GM18870 (cell line): ENCODE data around the gene AFAP1L1.

ENCODE experiments used
- ATAC-seq: cut with Tn5 transposase; IDR thresholded peaks from one replicate; pipeline ENCODE4 v1.9.1; 2021; ENCODE audit warnings: moderate library complexity; ENCODE audit not compliant: unreplicated experiment

Gene AFAP1L1

DNA sequence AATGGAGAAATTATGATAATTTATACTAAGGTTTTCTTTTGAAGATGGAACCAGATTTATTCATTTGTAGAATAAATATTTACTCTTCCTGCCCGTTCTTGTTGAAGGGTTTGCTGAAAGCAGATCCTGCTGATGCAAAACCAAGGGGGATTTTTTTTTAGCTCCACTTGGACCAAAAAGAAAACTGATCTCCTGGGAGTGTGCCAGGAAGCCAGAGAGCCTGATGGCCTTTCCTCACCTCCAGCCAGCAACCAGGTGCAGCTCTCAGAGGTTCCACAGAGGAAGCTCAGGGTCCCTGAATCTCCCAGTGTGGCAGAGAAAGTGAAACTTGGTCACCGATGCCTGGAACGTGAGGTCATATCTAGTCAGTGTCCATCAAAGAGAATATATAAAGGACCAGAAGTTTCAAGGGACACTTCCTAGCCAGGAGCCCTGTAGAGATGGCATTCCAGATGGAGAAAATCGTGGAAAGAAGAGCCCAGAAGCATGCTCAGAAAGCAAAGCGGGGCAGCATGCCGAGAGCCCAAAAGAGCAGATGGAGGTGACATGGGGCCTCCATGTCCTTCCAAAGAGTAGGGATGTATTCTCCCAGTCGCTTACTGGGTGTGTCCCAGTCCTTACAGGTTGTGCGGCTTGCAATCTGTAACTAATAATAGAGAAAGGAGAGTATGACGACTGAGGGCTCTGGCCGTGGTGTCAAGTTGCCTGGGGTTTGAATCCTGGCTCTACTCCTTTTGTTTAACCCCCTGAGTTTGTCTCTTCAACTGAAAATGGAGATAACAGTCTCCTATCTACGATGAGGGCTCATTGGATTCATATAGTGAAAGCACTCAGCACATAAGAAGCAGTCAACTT lies 12.2 kb downstream of the AFAP1L1 start:
- ATAC-seq: no peak

DNA sequence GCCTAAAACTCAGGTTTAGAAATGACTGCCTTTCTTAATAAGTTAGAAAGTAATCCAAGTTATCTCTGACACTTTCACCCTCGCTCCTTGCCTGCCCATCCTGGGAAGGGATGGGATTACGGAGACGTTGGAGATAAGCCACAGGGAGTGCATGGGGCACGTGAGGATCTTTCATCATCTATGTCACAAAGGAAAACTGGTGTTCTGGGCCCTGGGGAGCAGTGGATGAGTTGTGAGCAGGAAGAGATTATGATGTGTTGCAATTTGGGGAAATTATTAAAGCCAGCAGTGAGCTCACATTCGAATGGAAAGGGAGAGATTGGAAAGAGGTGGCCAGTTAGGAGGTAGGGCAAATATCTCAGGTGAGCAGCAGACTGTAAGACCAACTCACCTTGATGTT lies 12.8 kb downstream of the AFAP1L1 start:
- ATAC-seq: no peak

DNA sequence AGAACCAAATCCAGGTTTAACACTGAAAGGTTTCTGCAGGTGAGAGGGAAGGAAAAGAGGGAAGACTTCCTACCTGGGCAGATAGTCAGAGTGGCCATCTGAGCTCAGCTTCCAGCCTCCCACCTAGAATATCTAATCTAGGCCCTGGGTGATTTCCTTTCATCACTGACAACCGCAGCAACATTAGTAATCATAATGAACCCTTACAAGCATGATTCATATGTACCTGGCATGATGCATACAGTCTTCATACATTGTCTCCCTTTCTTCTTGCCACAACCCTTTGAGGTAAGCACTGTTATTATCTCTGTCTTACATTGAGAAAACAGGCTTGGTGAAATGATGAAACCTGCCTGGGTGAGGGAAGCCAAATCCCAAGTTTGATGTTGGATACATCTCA lies 13.5 kb downstream of the AFAP1L1 start:
- ATAC-seq: no peak

DNA sequence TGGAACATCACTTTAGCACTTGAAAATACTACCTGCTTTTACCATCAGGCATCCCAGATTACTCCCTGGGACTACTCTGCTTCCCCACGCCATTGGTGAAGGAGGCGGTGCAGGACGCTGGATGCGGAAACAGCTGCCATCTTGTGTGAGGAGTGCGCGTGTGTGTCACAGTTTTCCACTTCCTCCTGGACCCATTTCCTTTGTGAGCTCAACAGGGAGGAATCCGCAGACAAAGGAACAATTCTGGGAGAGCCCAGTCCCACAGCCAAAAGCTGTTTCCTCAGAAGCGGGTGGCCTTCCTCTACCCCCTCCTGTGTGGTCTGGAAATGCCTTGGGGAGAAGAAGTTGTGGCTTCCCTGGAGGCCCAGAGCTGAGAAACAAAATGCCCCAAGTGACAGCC lies 16.8 kb downstream of the AFAP1L1 start:
- no peak for ATAC-seq

DNA sequence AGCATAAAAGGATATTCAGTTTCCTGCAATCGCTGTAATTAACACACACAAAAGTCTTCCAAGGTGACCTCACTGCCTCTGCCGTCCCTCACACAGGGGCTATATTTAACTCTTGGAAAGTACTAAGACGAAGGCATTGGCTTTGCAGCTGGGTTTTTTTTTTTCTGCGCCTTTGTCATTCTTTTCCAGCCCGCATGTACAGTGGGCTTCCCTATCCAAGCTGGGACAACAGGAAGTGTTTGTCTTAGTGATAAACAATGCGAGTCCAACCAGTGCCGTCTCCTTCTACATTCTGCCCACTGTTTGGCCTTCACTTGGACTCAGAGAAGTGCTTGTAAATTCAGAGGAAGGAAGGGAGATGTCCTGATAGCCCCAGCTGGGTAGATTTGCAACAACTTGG lies 17.6 kb downstream of the AFAP1L1 start:
- ATAC-seq: no peak

DNA sequence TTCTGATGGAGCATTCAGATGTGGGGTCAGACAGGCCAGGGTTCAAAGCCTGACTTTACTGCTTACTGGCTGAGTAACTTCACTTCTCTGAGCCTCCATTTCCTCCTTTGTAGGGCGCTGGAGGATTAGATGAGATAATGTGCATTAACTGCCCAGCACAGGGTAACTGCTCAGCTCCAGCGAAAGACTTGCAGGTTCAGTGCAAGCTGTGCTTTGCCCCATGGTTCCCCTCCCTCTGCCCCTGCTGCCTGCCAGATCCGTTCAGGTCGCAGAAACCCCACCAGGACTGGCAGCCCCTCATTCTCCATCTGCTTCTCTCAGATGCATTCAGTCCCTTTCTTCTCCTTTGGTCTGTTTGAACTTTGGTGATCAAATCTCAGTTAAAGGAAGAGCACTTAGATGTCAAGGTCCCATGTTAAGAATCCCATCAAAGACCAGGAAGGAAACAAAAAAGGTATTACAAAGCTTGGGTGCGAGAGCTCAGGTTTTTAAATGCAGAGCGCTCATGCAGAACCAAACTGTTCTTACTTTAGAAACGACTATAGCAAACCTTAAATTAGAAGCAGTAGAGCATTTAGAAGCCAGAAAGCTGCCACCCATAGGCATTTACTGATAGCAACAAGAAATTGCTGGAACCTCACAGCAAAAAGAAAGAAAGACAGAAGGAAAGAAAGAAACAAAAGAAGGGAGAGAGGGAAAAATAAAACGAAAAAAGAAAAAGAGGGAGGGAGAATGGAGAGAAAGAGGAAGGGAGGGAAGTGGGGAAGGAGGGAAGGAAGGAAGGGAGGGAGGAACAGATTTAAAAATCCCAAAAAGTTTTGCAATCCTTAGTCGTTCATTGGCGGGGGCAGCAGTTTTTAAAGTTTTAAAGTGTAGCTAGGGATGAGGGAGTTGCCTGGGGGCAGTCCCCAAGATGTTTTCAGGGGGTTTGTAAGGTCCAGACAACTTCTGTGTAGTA lies 23.5 kb downstream of the AFAP1L1 start:
- ATAC-seq: no peak

DNA sequence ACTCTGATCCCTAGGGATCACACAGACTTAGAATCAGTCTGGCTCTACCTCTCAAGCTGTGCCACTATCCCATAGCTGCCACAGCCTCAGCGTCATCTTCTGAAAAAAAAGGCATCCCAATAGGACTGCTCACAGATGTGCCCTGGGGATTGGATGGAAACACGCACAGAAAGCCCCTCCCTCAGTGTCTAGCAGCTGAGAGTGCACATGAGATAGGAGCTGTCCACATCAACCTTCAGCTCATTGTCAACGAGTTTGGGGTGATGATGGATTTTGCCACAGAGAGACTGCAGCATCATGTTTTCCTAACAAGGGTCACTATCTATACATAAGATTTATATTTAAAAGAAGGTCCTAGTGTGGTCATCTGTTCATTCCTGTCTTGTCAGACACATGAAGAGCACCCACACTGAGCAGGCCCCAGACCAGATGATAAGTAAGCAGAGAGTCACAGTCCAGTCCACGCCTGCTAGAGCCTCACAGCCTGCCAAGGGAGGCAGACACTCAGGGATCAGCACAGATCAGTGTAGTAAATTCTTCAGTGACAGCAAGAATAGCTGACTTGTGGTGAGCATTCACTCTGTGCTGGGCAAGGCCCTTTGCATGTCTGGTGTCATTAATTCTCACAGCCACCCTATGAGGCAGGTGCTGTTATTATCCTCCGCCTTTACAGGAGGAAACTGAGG lies 25.8 kb downstream of the AFAP1L1 start:
- no peak for ATAC-seq

DNA sequence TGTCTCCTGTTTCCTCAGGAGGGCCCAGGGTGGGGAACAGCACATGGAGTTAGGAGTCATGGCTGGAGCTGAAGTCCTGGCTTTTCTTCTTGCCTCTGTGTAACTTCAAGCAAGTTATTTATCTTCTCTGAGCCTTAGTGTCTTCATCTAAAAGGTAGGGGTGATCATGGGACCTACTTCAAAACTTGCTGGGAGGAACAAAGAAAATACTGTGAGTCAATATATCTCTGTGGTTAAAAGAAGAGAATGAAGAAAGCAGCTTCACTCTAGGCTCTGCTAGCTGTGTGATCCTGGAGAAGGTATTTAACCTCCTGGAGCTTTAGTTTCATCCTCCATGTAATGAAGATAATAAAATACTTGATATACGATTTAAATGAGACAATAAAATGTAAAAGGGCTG lies 26.5 kb downstream of the AFAP1L1 start:
- ATAC-seq: no peak

DNA sequence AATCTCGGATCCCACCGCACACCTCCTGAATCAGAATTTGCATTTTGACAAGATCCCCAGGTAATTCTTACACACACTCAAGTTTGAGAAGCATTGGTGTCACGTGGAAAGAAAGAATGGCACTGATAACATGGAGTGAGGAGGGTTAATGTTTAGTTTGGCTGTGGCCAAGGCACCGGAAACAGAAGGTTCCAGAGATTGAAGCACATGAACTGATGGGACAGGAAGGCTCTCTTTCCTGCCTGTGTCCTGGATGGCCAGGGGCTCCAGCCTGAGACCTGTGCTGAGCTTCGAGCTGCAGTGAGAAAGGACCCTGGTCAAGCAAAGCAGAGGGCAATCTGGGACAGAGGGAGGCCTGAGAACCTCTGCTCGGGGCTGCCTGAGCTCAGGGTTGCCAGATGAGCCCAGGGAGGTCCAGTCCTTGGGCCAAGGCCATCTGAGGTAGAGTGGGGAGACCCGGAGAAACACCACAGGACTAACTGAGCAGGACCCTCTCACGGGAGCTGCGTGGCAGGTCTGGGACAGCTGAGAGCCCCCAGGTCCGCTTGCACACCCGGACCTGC lies 27.3 kb downstream of the AFAP1L1 start:
- no peak for ATAC-seq

DNA sequence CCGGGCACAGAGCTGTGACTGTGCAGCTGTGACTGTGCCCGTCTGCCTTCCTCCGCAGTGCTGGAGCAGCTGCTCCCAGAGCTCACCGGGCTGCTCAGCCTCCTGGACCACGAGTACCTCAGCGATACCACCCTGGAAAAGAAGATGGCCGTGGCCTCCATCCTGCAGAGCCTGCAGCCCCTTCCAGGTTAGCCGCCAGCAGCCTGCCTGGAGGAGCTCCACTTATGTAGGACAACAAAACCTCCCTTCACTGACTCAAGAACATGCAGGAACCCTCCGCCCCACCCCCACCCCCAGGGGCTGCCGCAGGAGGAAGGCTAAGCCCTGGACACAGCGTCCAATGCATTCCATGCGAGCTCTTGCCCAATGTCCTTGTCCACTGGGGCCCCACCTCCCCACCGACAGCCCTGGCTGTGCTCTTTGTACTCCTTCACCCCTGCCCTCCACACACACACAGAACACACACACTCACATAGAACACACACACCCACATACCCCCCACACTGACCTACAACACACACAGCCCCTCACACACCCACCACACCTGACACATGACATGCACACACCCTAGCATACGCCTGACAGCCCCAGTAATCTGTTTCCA lies 27.9 kb downstream of the AFAP1L1 start:
- no peak for ATAC-seq

DNA sequence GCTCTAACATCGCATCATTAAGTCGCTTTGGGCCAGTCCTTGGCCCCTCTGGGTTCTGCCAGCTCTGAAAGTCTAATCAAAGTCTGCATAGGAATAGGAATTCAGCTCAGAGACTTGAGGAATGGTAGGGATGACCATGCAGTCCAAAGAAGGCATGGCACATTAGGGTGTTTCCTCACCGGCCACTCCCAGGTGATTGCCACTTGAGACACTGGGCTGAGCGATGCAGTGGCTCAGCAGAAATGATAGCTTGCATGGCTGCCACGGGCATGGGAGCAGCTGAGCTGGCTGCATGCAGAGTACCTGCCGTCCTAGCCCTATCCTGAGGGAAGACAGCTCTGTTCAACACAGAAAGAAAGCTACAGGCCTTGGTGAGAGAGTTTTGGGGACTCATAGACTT lies 28.8 kb downstream of the AFAP1L1 start:
- ATAC-seq: no peak

DNA sequence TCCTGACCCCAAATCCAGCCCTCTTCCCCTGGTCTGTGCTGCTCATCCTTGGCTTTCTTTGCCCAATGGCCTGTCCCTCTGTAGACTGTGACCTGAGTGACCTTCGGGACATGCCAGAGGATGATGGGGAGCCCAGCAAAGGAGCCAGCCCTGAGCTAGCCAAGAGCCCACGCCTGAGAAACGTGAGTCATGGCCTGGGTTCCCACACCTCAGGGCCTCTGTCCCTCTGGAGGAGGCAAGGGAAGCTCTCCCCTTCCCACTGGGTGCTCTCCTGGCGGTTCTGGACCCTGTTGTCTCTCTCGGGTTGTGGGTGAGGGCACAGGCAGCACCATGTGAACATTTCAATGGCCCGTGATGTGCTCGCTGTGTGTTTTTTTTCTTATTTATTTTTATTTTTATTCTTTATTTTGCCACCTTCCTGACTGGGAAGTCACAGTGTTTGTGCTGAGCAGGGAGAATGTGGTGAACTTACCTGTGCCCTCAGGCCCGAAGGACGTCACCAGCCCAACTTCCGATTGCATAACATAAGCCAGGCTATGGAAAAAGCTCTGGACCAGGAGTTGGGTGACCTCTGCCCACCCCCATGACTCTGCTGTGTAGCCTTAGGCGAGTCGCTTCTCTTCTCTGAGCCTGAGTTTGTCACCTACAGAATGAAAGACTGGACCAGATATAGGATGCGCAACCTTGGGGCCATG lies 29.5 kb downstream of the AFAP1L1 start:
- no peak for ATAC-seq

DNA sequence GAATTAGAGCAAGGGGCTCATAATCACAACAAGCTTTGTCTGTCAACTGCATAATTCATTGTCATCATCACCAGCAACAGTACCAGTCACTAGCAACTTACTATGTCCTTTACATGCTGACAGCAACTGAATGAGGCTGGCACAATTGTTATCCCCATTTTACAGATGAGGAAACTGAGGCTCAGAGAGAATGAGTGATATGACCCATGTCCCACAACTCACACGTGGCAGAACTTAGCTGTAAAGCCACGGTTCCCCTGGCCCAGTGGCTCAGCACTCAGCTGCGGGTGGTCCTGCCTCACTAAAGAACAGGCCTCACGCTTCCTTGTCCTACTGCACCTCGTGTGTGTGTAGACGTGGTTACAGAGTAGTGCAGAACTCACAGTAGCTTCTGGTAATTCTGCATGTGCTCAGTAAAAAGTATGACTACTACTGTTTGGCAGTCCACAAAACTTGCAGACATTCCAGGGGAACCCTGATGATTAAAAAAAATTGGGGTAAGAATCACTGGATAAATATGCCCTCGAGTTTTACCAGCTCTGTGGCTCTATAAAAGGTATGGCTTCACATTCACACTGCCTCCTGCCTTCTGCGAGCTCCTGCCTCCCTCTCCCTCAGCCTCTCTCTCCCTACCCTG lies 30.2 kb downstream of the AFAP1L1 start:
- no peak for ATAC-seq

DNA sequence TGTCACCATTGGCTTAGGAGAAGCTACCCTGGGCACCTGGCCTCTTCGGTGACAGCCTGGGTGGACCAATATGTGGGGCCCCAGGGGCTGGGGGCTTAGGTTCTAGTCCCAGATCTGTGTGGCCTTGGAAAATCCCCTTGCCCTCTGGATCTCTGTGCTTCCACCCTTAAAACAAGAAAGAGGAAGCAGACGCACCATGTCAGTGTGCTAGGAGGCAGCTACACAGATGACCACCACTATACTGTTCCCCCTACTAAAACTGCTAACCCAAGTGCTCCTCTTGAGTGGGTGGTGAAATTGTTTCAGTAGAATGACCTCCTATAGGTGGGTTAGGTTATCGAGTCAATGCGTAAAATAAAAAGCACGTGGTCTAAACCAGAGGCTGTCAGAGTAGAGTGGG lies 31.0 kb downstream of the AFAP1L1 start:
- ATAC-seq: no peak

DNA sequence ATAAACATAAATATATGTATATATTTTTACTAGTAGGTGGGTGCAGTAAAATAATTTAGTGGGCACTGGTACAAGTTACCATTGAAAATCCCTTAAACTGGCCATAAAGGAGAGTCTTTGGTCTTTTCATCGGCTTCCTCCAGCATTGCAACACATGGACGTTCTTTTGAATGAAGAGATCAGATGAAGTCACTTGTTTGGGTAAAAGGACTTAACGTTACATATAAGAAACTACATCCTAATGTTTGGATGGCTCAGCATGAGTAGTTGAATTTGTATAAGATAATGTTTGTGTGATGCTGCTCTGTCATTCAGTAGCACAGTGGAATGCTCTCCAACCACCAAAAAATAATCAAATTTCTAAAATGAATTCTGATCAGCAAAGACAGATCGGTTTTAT lies 31.6 kb downstream of the AFAP1L1 start:
- ATAC-seq: no peak

DNA sequence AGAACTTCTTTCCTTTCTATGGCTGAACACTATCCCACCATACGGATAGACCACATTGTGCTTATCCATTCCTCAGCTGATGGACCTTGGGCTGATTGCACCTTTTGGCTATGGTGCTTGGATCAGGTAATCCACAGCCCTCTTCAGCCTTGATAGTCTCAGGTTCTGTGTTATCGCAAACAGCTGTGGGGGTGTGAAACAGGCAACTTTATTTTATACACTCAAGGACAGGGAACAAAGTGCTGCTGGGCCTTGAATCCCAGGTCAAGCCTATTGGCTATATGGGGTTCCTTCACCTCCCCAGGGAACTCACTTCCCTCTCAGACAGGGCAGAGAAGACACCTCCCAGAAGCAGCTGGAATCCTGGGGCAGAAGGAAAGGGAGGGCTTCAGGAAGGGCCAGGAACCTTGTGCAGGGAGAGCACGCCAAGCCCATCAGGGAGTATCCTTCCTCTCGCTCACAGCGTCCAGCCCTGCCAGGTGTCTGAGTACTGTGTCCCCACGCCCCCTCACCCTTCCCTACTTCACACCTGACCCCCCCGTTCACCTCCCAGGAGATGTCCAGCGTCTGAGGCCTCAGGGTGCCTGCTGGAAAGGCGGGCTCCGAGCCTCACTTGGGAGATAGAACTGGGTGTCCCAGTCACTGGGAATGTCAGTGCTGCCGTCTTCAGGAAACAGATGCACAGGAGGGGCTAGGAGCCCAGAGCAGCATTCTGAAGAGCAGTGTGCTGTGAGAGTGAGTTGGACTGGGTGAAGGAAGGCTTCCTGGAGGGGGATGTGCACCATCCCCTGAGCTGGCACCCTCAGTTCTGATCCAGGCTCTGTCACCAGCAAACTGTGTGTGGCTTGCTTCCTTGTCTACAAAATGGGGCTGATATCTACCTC lies 32.8 kb downstream of the AFAP1L1 start:
- no peak for ATAC-seq

DNA sequence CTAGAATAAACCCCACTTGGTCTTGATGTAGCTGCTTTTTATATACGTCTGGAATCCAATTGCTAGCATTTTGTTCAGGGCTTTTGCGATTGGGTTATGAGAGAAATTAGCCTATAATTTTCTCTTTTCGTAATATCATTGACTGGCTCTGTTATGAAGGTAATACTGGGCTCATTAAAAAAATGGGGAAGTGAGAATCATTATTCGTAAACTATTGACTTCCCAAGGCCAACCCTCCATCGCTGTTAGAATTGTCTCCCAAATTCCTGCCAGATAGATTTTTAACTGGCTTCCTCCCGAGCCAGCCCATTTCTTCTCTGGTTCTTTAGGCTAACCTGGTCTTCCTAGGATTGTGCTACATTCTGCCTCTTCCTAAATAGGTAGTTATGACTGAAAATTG lies 37.7 kb downstream of the AFAP1L1 start:
- no peak for ATAC-seq

DNA sequence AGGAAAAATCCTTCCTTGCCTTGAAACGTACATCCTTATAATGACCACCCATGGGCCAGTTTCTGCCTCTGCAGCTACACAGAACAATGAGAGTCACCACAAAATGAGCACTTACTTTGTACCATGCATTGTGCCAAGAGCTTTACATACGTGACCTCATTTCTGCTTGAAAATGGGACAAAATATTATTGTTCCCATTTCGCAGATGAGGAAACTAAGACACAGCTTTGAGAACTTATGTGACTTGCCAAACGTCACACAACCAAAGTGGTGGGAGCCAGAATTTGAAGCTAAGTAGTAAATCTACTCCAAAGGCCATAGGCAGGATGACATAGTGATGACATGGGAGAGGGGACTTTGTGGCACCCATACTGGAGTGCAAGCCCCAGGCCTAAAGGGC lies 38.8 kb downstream of the AFAP1L1 start:
- no peak for ATAC-seq
